Mesenchymal stem cell (in vitro differentiated cells and primary cell): ENCODE results near the gene CHPF.

Experiments used
- DNase-seq: peaks from one replicate; pipeline ENCODE4 v3.0.0-alpha.2; 2013
- H2AFZ ChIP-seq: one replicate; pipeline ENCODE4 v1.6.1; 2013; ENCODE audit warnings: low read depth, mild to moderate bottlenecking, control low read depth, inconsistent platforms, low read length, moderate library complexity
- H2AK5ac ChIP-seq: 2 replicates; pipeline ENCODE4 v1.6.1; 2013; ENCODE audit warnings: low read length, moderate library complexity, mild to moderate bottlenecking, inconsistent platforms; ENCODE audit not compliant: severe bottlenecking
- H2BK120ac ChIP-seq: one replicate; pipeline ENCODE4 v1.6.1; 2013; ENCODE audit warnings: low read depth, mild to moderate bottlenecking, inconsistent platforms, low read length, moderate library complexity
- H2BK12ac ChIP-seq, 2 experiments: one replicate each; pipeline ENCODE4 v1.6.1; 2013; ENCODE audit warnings: inconsistent platforms in 2 of 2, low read length in 2 of 2, mild to moderate bottlenecking in 2 of 2, moderate library complexity in 2 of 2, control low read depth in 1 of 2
- H2BK15ac ChIP-seq: one replicate; pipeline ENCODE4 v1.6.1; 2013; ENCODE audit warnings: mild to moderate bottlenecking, low read depth, inconsistent platforms; ENCODE audit not compliant: poor library complexity, severe bottlenecking
- H2BK5ac ChIP-seq: 2 replicates; pipeline ENCODE4 v1.6.1; 2013; ENCODE audit warnings: low read depth, mild to moderate bottlenecking, low read length, control low read depth, inconsistent platforms; ENCODE audit not compliant: poor library complexity, severe bottlenecking
- H3K14ac ChIP-seq, 2 experiments: one replicate each; pipeline ENCODE4 v1.6.1; 2013; ENCODE audit warnings: inconsistent platforms in 2 of 2, low read length in 2 of 2, control low read depth in 1 of 2, mild to moderate bottlenecking in 1 of 2, moderate library complexity in 1 of 2
- H3K18ac ChIP-seq, 2 experiments: one replicate each; pipeline ENCODE4 v1.6.1; 2013; ENCODE audit warnings: inconsistent platforms in 2 of 2, low read length in 2 of 2, control low read depth in 1 of 2, low read depth in 1 of 2, mild to moderate bottlenecking in 1 of 2
- H3K23ac ChIP-seq, 2 experiments: one replicate each; pipeline ENCODE4 v1.6.1; 2013; ENCODE audit warnings: inconsistent platforms in 2 of 2, low read length in 2 of 2, mild to moderate bottlenecking in 2 of 2, moderate library complexity in 2 of 2, control low read depth in 1 of 2
- H3K27ac ChIP-seq: 2 replicates; pipeline ENCODE4 v1.5.1; 2013; ENCODE audit warnings: mild to moderate bottlenecking, moderate library complexity, low read length, control low read depth, inconsistent platforms; ENCODE audit not compliant: poor library complexity, severe bottlenecking
- H3K27me3 ChIP-seq, 2 experiments: 2 replicates each; pipeline versions ENCODE4 v1.6.1 to v1.7.0; 2013; ENCODE audit warnings: low read length in 2 of 2, mild to moderate bottlenecking in 2 of 2, moderate library complexity in 2 of 2, control low read depth in 1 of 2, inconsistent platforms in 1 of 2; ENCODE audit not compliant: control insufficient read depth in 1 of 2, insufficient read depth in 1 of 2
- H3K36me3 ChIP-seq, 2 experiments: 2 replicates each; pipeline versions ENCODE4 v1.6.1 to v1.7.0; 2013; ENCODE audit warnings: low read length in 2 of 2, control low read depth in 1 of 2, inconsistent platforms in 1 of 2, low read depth in 1 of 2, mild to moderate bottlenecking in 1 of 2; ENCODE audit not compliant: insufficient read depth in 2 of 2, control insufficient read depth in 1 of 2
- H3K4ac ChIP-seq, 2 experiments: one replicate each; pipeline ENCODE4 v1.6.1; 2013; ENCODE audit warnings: inconsistent platforms in 2 of 2, low read length in 2 of 2, mild to moderate bottlenecking in 2 of 2, moderate library complexity in 2 of 2, control low read depth in 1 of 2, low read depth in 1 of 2
- H3K4me1 ChIP-seq: 2 replicates; pipeline ENCODE4 v1.6.1; 2013; ENCODE audit warnings: low read depth, low read length, control low read depth; ENCODE audit not compliant: control insufficient read depth, insufficient read depth
- H3K4me2 ChIP-seq: 2 replicates; pipeline ENCODE4 v1.6.1; 2013; ENCODE audit warnings: low read length, mild to moderate bottlenecking, inconsistent platforms; ENCODE audit not compliant: poor library complexity, severe bottlenecking
- H3K4me3 ChIP-seq, 2 experiments: 2 replicates each; pipeline versions ENCODE4 v1.5.1 to v1.7.0; 2013; ENCODE audit warnings: low read length in 2 of 2, mild to moderate bottlenecking in 2 of 2, control low read depth in 1 of 2, low read depth in 1 of 2; ENCODE audit not compliant: insufficient read depth in 1 of 2
- H3K79me1 ChIP-seq: replicated peaks from 2 replicates; pipeline ENCODE4 v1.6.1; 2013; ENCODE audit warnings: mild to moderate bottlenecking, control low read depth, low read length, inconsistent platforms; ENCODE audit not compliant: poor library complexity, severe bottlenecking
- H3K9ac ChIP-seq: 2 replicates; pipeline ENCODE4 v1.7.0; 2013; ENCODE audit warnings: mild to moderate bottlenecking, low read length, moderate library complexity
- H3K9me3 ChIP-seq: 2 replicates; pipeline ENCODE4 v1.7.0; 2013; ENCODE audit warnings: mild to moderate bottlenecking, low read length; ENCODE audit not compliant: control insufficient read depth
- H4K8ac ChIP-seq: one replicate; pipeline ENCODE4 v1.6.1; 2013; ENCODE audit warnings: inconsistent platforms, mild to moderate bottlenecking, low read length, moderate library complexity
- H4K91ac ChIP-seq: one replicate; pipeline ENCODE4 v1.6.1; 2013; ENCODE audit warnings: mild to moderate bottlenecking, low read length, inconsistent platforms
- WGBS: methylation state at CpG from one replicate; pipeline ENCODE4 v1.1.7; 2013; ENCODE audit warnings: mixed read lengths; 5-methylcytosine and 5-hydroxymethylcytosine counted together

CHPF gene

GRCh38 chr2:219530048-219530963 lies 13.3 kb downstream of the CHPF start:
- Histone ChIP-seq H4K8ac (no peak overlapping the region), H2BK15ac (no peak overlapping the region), H3K9ac (peak overlapping the region; percentile 61), H3K36me3 (no peaks in the 10 kb centered on the region), H2BK120ac (no peak overlapping the region), H3K23ac (no peak overlapping the region), H3K27me3 (peaks cover 52 to 64% of the 10 kb centered on the region in 2 experiments), H3K4me3 (peak overlapping the region in 1 of 2 experiments; percentile 70), H3K4me2 (peak overlapping the region; percentile 57), H2BK5ac (no peak overlapping the region), H3K9me3 (no peaks in the 10 kb centered on the region), H2AK5ac (no peak overlapping the region), H4K91ac (no peak overlapping the region), H2AFZ (no peak overlapping the region), H3K18ac (peak overlapping the region in 1 of 2 experiments; percentile 21), H3K4ac (no peak overlapping the region), H3K4me1 (no peaks in the 10 kb centered on the region), H3K27ac (no peak overlapping the region), H3K14ac (no peak overlapping the region), H2BK12ac (peak overlapping the region in 1 of 2 experiments; percentile 33), H3K79me1 (no peaks in the 10 kb centered on the region)
- WGBS = 14% methylated on average over 20 of the region's 21 CpGs
- peak; percentile 82 for DNase-seq

- no peak overlapping the region for H2AFZ ChIP-seq
- no peak for DNase-seq
- H3K9me3 ChIP-seq = no peaks in the 10 kb centered on the region
- H3K4me3 ChIP-seq = no peak overlapping the region
- WGBS = 84% methylated on average over 5 of the region's 5 CpGs
- H3K23ac ChIP-seq = no peak overlapping the region
- no peak overlapping the region for H4K8ac ChIP-seq
- no peak overlapping the region for H4K91ac ChIP-seq
- H3K4ac ChIP-seq = no peak overlapping the region
- H2AK5ac ChIP-seq = no peak overlapping the region
- no peak overlapping the region for H3K9ac ChIP-seq
- no peak overlapping the region for H3K14ac ChIP-seq
- peaks cover 9% of the 10 kb centered on the region for H3K4me1 ChIP-seq
- no peak overlapping the region for H2BK15ac ChIP-seq
- H2BK5ac ChIP-seq = no peak overlapping the region
- peaks cover 46 to 65% of the 10 kb centered on the region in 2 experiments for H3K27me3 ChIP-seq
- no peak overlapping the region for H3K27ac ChIP-seq
- no peak overlapping the region for H3K4me2 ChIP-seq
- no peak overlapping the region for H3K18ac ChIP-seq
- no peaks in the 10 kb centered on the region for H3K36me3 ChIP-seq
- H3K79me1 ChIP-seq = no peaks in the 10 kb centered on the region
- no peak overlapping the region for H2BK12ac ChIP-seq
- no peak overlapping the region for H2BK120ac ChIP-seq
Measured at GRCh38 chr2:219527472-219527871, 16.1 kb downstream of the CHPF start.

- Histone ChIP-seq H2BK12ac (no peak overlapping the region), H2BK15ac (no peak overlapping the region), H4K91ac (no peak overlapping the region), H4K8ac (no peak overlapping the region), H2BK120ac (no peak overlapping the region), H3K14ac (peak overlapping the region in 1 of 2 experiments; percentile 3), H3K23ac (no peak overlapping the region), H3K9ac (no peak overlapping the region), H2AFZ (no peak overlapping the region), H3K4me2 (no peak overlapping the region), H3K4me3 (no peak overlapping the region), H3K4ac (no peak overlapping the region), H2AK5ac (no peak overlapping the region), H2BK5ac (no peak overlapping the region), H3K9me3 (no peaks in the 10 kb centered on the region), H3K27me3 (peaks cover 46 to 60% of the 10 kb centered on the region in 2 experiments), H3K36me3 (no peaks in the 10 kb centered on the region), H3K27ac (no peak overlapping the region), H3K18ac (no peak overlapping the region), H3K4me1 (peaks cover 12% of the 10 kb centered on the region), H3K79me1 (no peaks in the 10 kb centered on the region)
- 69% methylated on average over 6 of the region's 6 CpGs for WGBS
- no peak for DNase-seq
Measured at GRCh38 chr2:219527076-219527394, 16.6 kb downstream of the CHPF start.

GRCh38 chr2:219526320-219527075 lies 17.1 kb downstream of the CHPF start:
- Histone ChIP-seq H3K9ac (no peak overlapping the region), H3K9me3 (no peaks in the 10 kb centered on the region), H3K36me3 (no peaks in the 10 kb centered on the region), H2AFZ (no peak overlapping the region), H2BK12ac (peak overlapping the region; percentile 12 to 18), H3K79me1 (no peaks in the 10 kb centered on the region), H4K91ac (peak overlapping the region; percentile 20), H3K23ac (no peak overlapping the region), H3K4ac (no peak overlapping the region), H2BK5ac (no peak overlapping the region), H3K4me2 (no peak overlapping the region), H3K4me3 (no peak overlapping the region), H3K18ac (no peak overlapping the region), H3K4me1 (peaks cover 17% of the 10 kb centered on the region), H2BK120ac (no peak overlapping the region), H3K14ac (peak overlapping the region in 1 of 2 experiments; percentile 3), H2AK5ac (no peak overlapping the region), H2BK15ac (no peak overlapping the region), H3K27me3 (peaks cover 41 to 55% of the 10 kb centered on the region in 2 experiments), H3K27ac (no peak overlapping the region), H4K8ac (no peak overlapping the region)
- DNase-seq = no peak
- WGBS = 58% methylated on average over 11 of the region's 11 CpGs
